Fibroblast of lung (primary cell): ENCODE measurements around the gene UBE2B.

ENCODE experiments used
- EZH2 ChIP-seq: IDR thresholded peaks from 2 replicates; pipeline ENCODE4 v1.5.1; 2012; ENCODE audit warnings: low read length, control low read depth, mild to moderate bottlenecking; ENCODE audit errors: missing control alignments
- TF ChIP-seq, protein P1 (sequence below), 2 donors: IDR thresholded peaks in 1 of 2; conservative IDR thresholded peaks in 1 of 2; 1 replicate in 1 of 2; 2 replicates in 1 of 2; pipeline ENCODE4 v1.5.1; 2011 to 2012; ENCODE audit warnings: low read length in 2 of 2, control low read depth in 1 of 2, inconsistent platforms in 1 of 2, low read depth in 1 of 2, mild to moderate bottlenecking in 1 of 2

GRCh38 chr5:134383980-134384697 is 12.8 kb downstream of the UBE2B start:
- TF ChIP-seq, protein P1, sequence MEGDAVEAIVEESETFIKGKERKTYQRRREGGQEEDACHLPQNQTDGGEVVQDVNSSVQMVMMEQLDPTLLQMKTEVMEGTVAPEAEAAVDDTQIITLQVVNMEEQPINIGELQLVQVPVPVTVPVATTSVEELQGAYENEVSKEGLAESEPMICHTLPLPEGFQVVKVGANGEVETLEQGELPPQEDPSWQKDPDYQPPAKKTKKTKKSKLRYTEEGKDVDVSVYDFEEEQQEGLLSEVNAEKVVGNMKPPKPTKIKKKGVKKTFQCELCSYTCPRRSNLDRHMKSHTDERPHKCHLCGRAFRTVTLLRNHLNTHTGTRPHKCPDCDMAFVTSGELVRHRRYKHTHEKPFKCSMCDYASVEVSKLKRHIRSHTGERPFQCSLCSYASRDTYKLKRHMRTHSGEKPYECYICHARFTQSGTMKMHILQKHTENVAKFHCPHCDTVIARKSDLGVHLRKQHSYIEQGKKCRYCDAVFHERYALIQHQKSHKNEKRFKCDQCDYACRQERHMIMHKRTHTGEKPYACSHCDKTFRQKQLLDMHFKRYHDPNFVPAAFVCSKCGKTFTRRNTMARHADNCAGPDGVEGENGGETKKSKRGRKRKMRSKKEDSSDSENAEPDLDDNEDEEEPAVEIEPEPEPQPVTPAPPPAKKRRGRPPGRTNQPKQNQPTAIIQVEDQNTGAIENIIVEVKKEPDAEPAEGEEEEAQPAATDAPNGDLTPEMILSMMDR (conservative IDR thresholded peaks at IDR 0.05 in 1 of 2, IDR thresholded peaks at IDR 0.05 in 1 of 2; ENCODE audit: low read depth in 1 of 2, low read length in 2 of 2) = no peak
- TF ChIP-seq EZH2 = no peak
